Naive thymus-derived CD4-positive, alpha-beta T cell (primary cell): ENCODE results near the gene BRD4. TPM values are rescaled to one million over a fixed set of nuclear protein-coding genes. Genes with fewer than 3 reads are reported as not detected.

ENCODE experiments used
- ATAC-seq: fragments of 150-1000 bp; cut with Tn5 transposase; 2 replicates; pipeline ENCODE4 v1.10.0; 2021; ENCODE audit warnings: mild to moderate bottlenecking, moderate library complexity
- CTCF ChIA-PET: fragments of 350-600 bp; sonication (Branson Sonifier 250); formaldehyde crosslinking; loops from one replicate; lab custom pipeline; 2021; ENCODE audit warnings: antibody characterized with exemption; lab: Charles Lee
- POLR2A ChIA-PET: fragments of 350-600 bp; sonication (Branson Sonifier 250); formaldehyde crosslinking; loops from one replicate; lab custom pipeline; 2021; ENCODE audit warnings: antibody characterized with exemption, inconsistent platforms; lab: Charles Lee
- DNase-seq, 9 donors: peaks; one replicate each; pipeline versions ENCODE4 v3.0.0 to v3.0.0-alpha.2; 2020 to 2022; ENCODE audit warnings: mixed read lengths in 1 of 9
- H3K27ac ChIP-seq: one replicate; pipeline ENCODE4 v1.7.0; 2013; ENCODE audit warnings: mild to moderate bottlenecking, low read depth, low read length, moderate library complexity
- H3K27me3 ChIP-seq, 2 donors: one replicate each; pipeline ENCODE4 v1.7.0; 2013; ENCODE audit warnings: low read length in 2 of 2, mild to moderate bottlenecking in 2 of 2, moderate library complexity in 2 of 2; ENCODE audit not compliant: control insufficient read depth in 2 of 2, insufficient read depth in 2 of 2
- H3K36me3 ChIP-seq, 3 experiments: 1 replicate in 2 of 3; 2 replicates in 1 of 3; pipeline ENCODE4 v1.7.0; 2013; ENCODE audit warnings: low read length in 3 of 3, mild to moderate bottlenecking in 3 of 3, moderate library complexity in 1 of 3; ENCODE audit not compliant: insufficient read depth in 3 of 3, control insufficient read depth in 2 of 3
- H3K4me1 ChIP-seq, 2 donors: one replicate each; pipeline ENCODE4 v1.7.0; 2013; ENCODE audit warnings: low read length in 2 of 2, mild to moderate bottlenecking in 2 of 2, moderate library complexity in 1 of 2; ENCODE audit not compliant: control insufficient read depth in 2 of 2, insufficient read depth in 2 of 2
- H3K4me3 ChIP-seq: 2 replicates; pipeline ENCODE4 v1.7.0; 2013; ENCODE audit warnings: mild to moderate bottlenecking, low read length
- H3K9me3 ChIP-seq, 3 experiments: 1 replicate in 2 of 3; 2 replicates in 1 of 3; pipeline ENCODE4 v1.7.0; 2013; ENCODE audit warnings: low read length in 3 of 3; ENCODE audit not compliant: control insufficient read depth in 2 of 3
- H3K27ac Mint-ChIP-seq, 9 donors: one replicate each; pipeline ENCODE4 v1.8.0; 2020 to 2022; ENCODE audit warnings: mixed read lengths in 9 of 9, mild to moderate bottlenecking in 8 of 9, moderate library complexity in 5 of 9, inconsistent platforms in 2 of 9
- H3K27me3 Mint-ChIP-seq, 5 donors: one replicate each; pipeline ENCODE4 v1.8.0; 2021 to 2022; ENCODE audit warnings: mixed read lengths in 5 of 5, mild to moderate bottlenecking in 1 of 5
- H3K36me3 Mint-ChIP-seq, 5 donors: one replicate each; pipeline ENCODE4 v1.8.0; 2020 to 2022; ENCODE audit warnings: mixed read lengths in 5 of 5, mild to moderate bottlenecking in 3 of 5, inconsistent platforms in 1 of 5
- H3K4me1 Mint-ChIP-seq, 7 donors: one replicate each; pipeline ENCODE4 v1.8.0; 2020 to 2022; ENCODE audit warnings: mixed read lengths in 7 of 7, mild to moderate bottlenecking in 3 of 7, inconsistent platforms in 1 of 7
- H3K4me3 Mint-ChIP-seq, 10 donors: one replicate each; pipeline ENCODE4 v1.8.0; 2020 to 2022; ENCODE audit warnings: mild to moderate bottlenecking in 10 of 10, mixed read lengths in 10 of 10, moderate library complexity in 6 of 10, inconsistent platforms in 2 of 10
- H3K9me3 Mint-ChIP-seq, 11 donors: one replicate each; pipeline ENCODE4 v1.8.0; 2020 to 2022; ENCODE audit warnings: mixed read lengths in 11 of 11, mild to moderate bottlenecking in 4 of 11, inconsistent platforms in 1 of 11, moderate library complexity in 1 of 11
- intact Hi-C, 2 donors: fragments of 100-400 bp; cut with micrococcal nuclease; formaldehyde crosslinking; loops; one replicate each; pipeline ENCODE4 v1.15.1; 2023
- polyA plus RNA-seq, 2 donors: library from polyadenylated mRNA; unstranded; fragments of 300-500 nt; fragmentation: Illumina TruSeq; gene quantifications; one replicate each; pipeline ENCODE4 v1.2.3, GENCODE V29; 2021
- total RNA-seq, 6 experiments: library from RNA in 5 of 6; stranded (reverse) in 5 of 6; gene quantifications; 1 replicate in 5 of 6; 2 replicates in 1 of 6; pipeline ENCODE4 v1.2.3 and lab custom pipeline; 2021 to 2026

BRD4 gene
- total and polyA plus RNA-seq, 7 experiments from 2014 or later: 10.5 to 168 (median 113) TPM

DNA sequence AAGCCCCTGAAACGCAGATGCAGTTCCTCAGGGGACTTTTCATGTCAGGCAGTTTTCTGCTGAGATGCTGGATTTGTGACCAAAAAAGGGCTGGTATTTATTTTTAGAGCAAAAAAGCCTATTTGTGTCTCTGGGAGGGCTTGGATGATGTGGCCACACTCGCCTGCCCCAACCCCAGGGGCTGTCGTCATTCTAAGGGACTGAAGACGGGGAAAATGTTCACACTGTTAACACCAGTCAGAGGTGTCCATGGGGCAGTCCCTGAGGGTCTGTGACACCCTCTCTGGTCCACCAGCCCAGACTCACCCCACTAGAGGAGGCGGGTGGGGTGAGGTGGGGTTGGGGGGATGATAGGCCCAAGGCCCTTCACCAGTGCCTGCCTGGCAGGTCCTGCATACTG lies 84.2 kb downstream of the BRD4 start:
- Histone ChIP-seq H3K36me3 (peaks cover 3 to 98% (median 26%) of the 10 kb centered on the region in 3 experiments), H3K27ac (no peak overlapping the region), H3K27me3 (no peaks in the 10 kb centered on the region), H3K4me1 (no peaks in the 10 kb centered on the region), H3K9me3 (no peaks in the 10 kb centered on the region), H3K4me3 (no peak overlapping the region)
- POLR2A ChIA-PET: no interaction called here
- H3K27ac Mint-ChIP-seq: peak overlapping the region in 1 of 9 donors; percentile 62
- DNase-seq (no peak), ATAC-seq (no peak)
- H3K9me3 Mint-ChIP-seq: peaks cover 0 to 2% (median 0%) of the 10 kb centered on the region in 11 donors
- intact Hi-C loops: no loop called here
- no peaks in the 10 kb centered on the region for H3K27me3 Mint-ChIP-seq
- H3K36me3 Mint-ChIP-seq: peaks cover 0 to 45% (median 6%) of the 10 kb centered on the region in 5 donors
- no peak overlapping the region for H3K4me3 Mint-ChIP-seq
- peaks cover 0 to 14% (median 3%) of the 10 kb centered on the region in 7 donors for H3K4me1 Mint-ChIP-seq
- CTCF ChIA-PET: no interaction called here

- DNase-seq (no peak), ATAC-seq (no peak)
- Histone ChIP-seq H3K27me3 (no peaks in the 10 kb centered on the region), H3K4me3 (no peak overlapping the region), H3K4me1 (no peaks in the 10 kb centered on the region), H3K9me3 (no peaks in the 10 kb centered on the region), H3K27ac (no peak overlapping the region), H3K36me3 (peaks cover 5 to 95% (median 19%) of the 10 kb centered on the region in 3 experiments)
- peaks cover 0 to 44% (median 6%) of the 10 kb centered on the region in 5 donors for H3K36me3 Mint-ChIP-seq
- ChIA-PET POLR2A (no interaction called here), CTCF (no interaction called here)
- no peak overlapping the region for H3K27ac Mint-ChIP-seq
- intact Hi-C loops: no loop called here
- peaks cover 0 to 12% (median 3%) of the 10 kb centered on the region in 7 donors for H3K4me1 Mint-ChIP-seq
- H3K9me3 Mint-ChIP-seq: peaks cover 0 to 2% (median 0%) of the 10 kb centered on the region in 11 donors
- no peaks in the 10 kb centered on the region for H3K27me3 Mint-ChIP-seq
- H3K4me3 Mint-ChIP-seq: no peak overlapping the region
These were observed 85.0 kb downstream of the BRD4 start for GRCh38 chr19:15247107-15248014.

DNA sequence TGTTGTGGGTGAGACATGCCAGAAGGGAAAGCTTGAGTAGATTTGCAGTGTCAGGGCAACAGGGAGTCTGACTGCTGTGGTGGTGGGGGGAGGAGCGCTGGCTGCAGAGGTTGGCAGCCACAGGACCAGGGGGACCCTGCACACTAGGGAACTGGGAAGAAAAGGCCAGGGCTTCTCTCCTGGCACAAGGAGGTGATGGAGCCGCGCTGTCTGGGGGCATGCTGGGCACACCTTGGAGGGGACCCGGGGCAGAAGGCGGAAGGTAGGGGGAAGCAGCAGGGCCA lies 86.2 kb downstream of the BRD4 start:
- ChIA-PET CTCF (no interaction called here), POLR2A (no interaction called here)
- Mint-ChIP-seq H3K4me3 (no peak overlapping the region), H3K27ac (peak overlapping the region in 1 of 9 donors; percentile 88), H3K27me3 (no peaks in the 10 kb centered on the region), H3K9me3 (no peaks in the 10 kb centered on the region), H3K4me1 (peaks cover 0 to 10% (median 0%) of the 10 kb centered on the region in 7 donors), H3K36me3 (peaks cover 0 to 40% (median 6%) of the 10 kb centered on the region in 5 donors)
- no peaks in the 10 kb centered on the region for H3K9me3 ChIP-seq
- DNase-seq (no peak), ATAC-seq (no peak)
- H3K36me3 ChIP-seq: peaks cover 6 to 96% (median 17%) of the 10 kb centered on the region in 3 experiments
- intact Hi-C loops: no loop called here
- no peaks in the 10 kb centered on the region for H3K4me1 ChIP-seq
- H3K27ac ChIP-seq: no peak overlapping the region
- H3K27me3 ChIP-seq: no peaks in the 10 kb centered on the region
- H3K4me3 ChIP-seq: no peak overlapping the region

GRCh38 chr19:15245370-15246197 lies 86.8 kb downstream of the BRD4 start:
- no peaks in the 10 kb centered on the region for H3K9me3 Mint-ChIP-seq
- H3K27ac Mint-ChIP-seq: peak overlapping the region in 1 of 9 donors; percentile 88
- Histone ChIP-seq H3K36me3 (peaks cover 6 to 96% (median 17%) of the 10 kb centered on the region in 3 experiments), H3K4me1 (no peaks in the 10 kb centered on the region), H3K4me3 (no peak overlapping the region), H3K27me3 (no peaks in the 10 kb centered on the region), H3K9me3 (no peaks in the 10 kb centered on the region), H3K27ac (no peak overlapping the region)
- no peaks in the 10 kb centered on the region for H3K27me3 Mint-ChIP-seq
- H3K4me3 Mint-ChIP-seq: no peak overlapping the region
- peaks cover 0 to 10% (median 0%) of the 10 kb centered on the region in 7 donors for H3K4me1 Mint-ChIP-seq
- ChIA-PET CTCF (no interaction called here), POLR2A (interaction anchor here (1.1 kb wide), 1 partner anchor 14 kb away, joined by 5 read pairs; no protein-coding TSS in a partner anchor)
- intact Hi-C loops: no loop called here
- ATAC-seq (no peak), DNase-seq (no peak)
- H3K36me3 Mint-ChIP-seq: peaks cover 0 to 40% (median 6%) of the 10 kb centered on the region in 5 donors

DNA sequence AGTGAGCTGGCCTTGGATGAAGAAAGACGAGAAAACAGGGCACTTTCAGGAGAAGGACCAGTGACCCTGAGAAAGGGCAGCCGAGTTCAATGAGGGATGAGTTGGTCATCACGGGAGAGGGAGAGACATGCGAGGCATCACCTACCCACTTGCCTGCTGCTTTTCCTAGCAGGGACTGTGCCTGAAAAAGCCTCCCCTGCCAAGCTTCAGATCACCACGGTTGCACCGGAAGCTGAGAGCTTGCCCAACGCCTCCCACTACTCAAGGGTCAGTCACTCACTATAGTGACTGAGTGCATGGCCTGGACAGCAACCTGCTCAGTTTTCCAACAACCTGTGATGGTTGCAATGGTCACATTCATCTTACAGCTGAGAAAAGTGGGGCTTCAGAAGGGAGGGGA lies 87.5 kb downstream of the BRD4 start:
- Histone ChIP-seq H3K36me3 (peaks cover 6 to 96% (median 18%) of the 10 kb centered on the region in 3 experiments), H3K4me1 (no peaks in the 10 kb centered on the region), H3K9me3 (no peaks in the 10 kb centered on the region), H3K27ac (no peak overlapping the region), H3K4me3 (no peak overlapping the region), H3K27me3 (no peaks in the 10 kb centered on the region)
- ChIA-PET POLR2A (interaction anchor here (1.1 kb wide), 1 partner anchor 15 kb away, joined by 5 read pairs; no protein-coding TSS in a partner anchor), CTCF (no interaction called here)
- no peak for ATAC-seq
- Mint-ChIP-seq H3K4me3 (no peak overlapping the region), H3K27ac (peak overlapping the region in 2 of 9 donors; percentile 32), H3K9me3 (no peaks in the 10 kb centered on the region), H3K36me3 (peaks cover 0 to 42% (median 6%) of the 10 kb centered on the region in 5 donors), H3K4me1 (peaks cover 0 to 10% (median 0%) of the 10 kb centered on the region in 7 donors), H3K27me3 (no peaks in the 10 kb centered on the region)
- intact Hi-C loops: no loop called here
- no peak for DNase-seq

GRCh38 chr19:15244106-15244803 lies 88.1 kb downstream of the BRD4 start:
- Histone ChIP-seq H3K4me1 (no peaks in the 10 kb centered on the region), H3K27me3 (no peaks in the 10 kb centered on the region), H3K27ac (no peak overlapping the region), H3K4me3 (no peak overlapping the region), H3K36me3 (peaks cover 6 to 96% (median 24%) of the 10 kb centered on the region in 3 experiments), H3K9me3 (no peaks in the 10 kb centered on the region)
- ATAC-seq: no peak
- no peak for DNase-seq
- H3K9me3 Mint-ChIP-seq: no peaks in the 10 kb centered on the region
- H3K4me1 Mint-ChIP-seq: peaks cover 0 to 10% (median 0%) of the 10 kb centered on the region in 7 donors
- no peaks in the 10 kb centered on the region for H3K27me3 Mint-ChIP-seq
- no peak overlapping the region for H3K4me3 Mint-ChIP-seq
- CTCF ChIA-PET: no interaction called here
- peaks cover 0 to 45% (median 6%) of the 10 kb centered on the region in 5 donors for H3K36me3 Mint-ChIP-seq
- peak overlapping the region in 2 of 9 donors; percentile 32 for H3K27ac Mint-ChIP-seq
- intact Hi-C loops: no loop called here
- POLR2A ChIA-PET: no interaction called here
